Hepatocyte (in vitro differentiated cells): ENCODE data around the gene SMIM10L1.

ENCODE experiments used
- CTCF ChIP-seq: fragments of 200-600 bp; sonication (generic); IDR thresholded peaks from 2 replicates; pipeline ENCODE4 v1.5.1; 2016; ENCODE audit warnings: antibody characterized with exemption, mild to moderate bottlenecking; ENCODE audit not compliant: poor library complexity
- EZH2 ChIP-seq: fragments of 200-600 bp; sonication (generic); IDR thresholded peaks from 2 replicates; pipeline ENCODE4 v1.6.1; 2016; ENCODE audit warnings: antibody characterized with exemption, mild to moderate bottlenecking, borderline replicate concordance

DNA sequence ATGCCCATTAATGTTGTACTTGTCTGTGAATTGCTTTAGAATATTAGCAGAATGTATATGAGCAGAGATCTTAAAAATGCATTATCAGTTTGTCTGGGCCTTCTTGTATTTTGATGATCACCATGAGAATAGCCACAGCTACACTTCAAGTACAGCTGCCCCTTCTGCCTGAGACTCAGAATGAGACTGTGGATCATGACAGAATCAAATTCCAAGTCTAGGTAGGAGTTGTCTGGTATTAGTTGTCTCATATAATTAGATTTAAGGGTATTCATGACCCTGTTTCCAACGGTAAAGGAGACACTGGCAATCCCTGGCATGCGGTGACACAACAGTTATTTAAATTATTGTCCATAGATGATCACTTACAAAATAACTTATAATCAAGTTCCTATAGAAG is 18.3 kb upstream of the SMIM10L1 start:
- TF ChIP-seq CTCF (no peak), EZH2 (no peak)
